Neural progenitor cell (in vitro differentiated cells): ENCODE data around the gene TMEM134. TPM values are rescaled to one million over a fixed set of nuclear protein-coding genes. Genes with fewer than 3 reads are reported as not detected.
A peak's percentile ranks its signal among the peaks of the same experiment; 100 is the strongest.

Experiments
- DNase-seq: peaks from one replicate; pipeline ENCODE4 v3.0.0-alpha.2; 2016; ENCODE audit warnings: low spot score
- H2AFZ ChIP-seq: fragments of 200-600 bp; sonication (generic); replicated peaks from 2 replicates; pipeline ENCODE4 v1.6.1; 2016; ENCODE audit warnings: antibody characterized with exemption
- H3F3A ChIP-seq: fragments of 200-600 bp; sonication (generic); 2 replicates; pipeline ENCODE4 v1.6.1; 2016; ENCODE audit warnings: antibody characterized with exemption, low read depth
- H3K27ac ChIP-seq: fragments of 200-600 bp; sonication (generic); 2 replicates; pipeline ENCODE4 v1.5.1; 2016; ENCODE audit warnings: mild to moderate bottlenecking
- H3K27me3 ChIP-seq: fragments of 200-600 bp; sonication (generic); 2 replicates; pipeline ENCODE4 v1.6.1; 2016; ENCODE audit warnings: mild to moderate bottlenecking, moderate library complexity
- H3K36me3 ChIP-seq: fragments of 200-600 bp; sonication (generic); 2 replicates; pipeline ENCODE4 v1.5.1; 2016
- H3K4me1 ChIP-seq: fragments of 200-600 bp; sonication (generic); 2 replicates; pipeline ENCODE4 v1.6.1; 2016; ENCODE audit warnings: mixed run types
- H3K4me2 ChIP-seq: fragments of 200-600 bp; sonication (generic); 2 replicates; pipeline ENCODE4 v1.6.1; 2016
- H3K4me3 ChIP-seq: fragments of 200-600 bp; sonication (generic); 2 replicates; pipeline ENCODE4 v1.5.1; 2016
- H3K79me2 ChIP-seq: fragments of 200-600 bp; sonication (generic); 2 replicates; pipeline ENCODE4 v1.6.1; 2016; ENCODE audit warnings: low read depth
- H3K9ac ChIP-seq: fragments of 200-600 bp; sonication (generic); 2 replicates; pipeline ENCODE4 v1.6.1; 2016
- H3K9me3 ChIP-seq: fragments of 200-600 bp; sonication (generic); 2 replicates; pipeline ENCODE4 v1.5.1; 2016; ENCODE audit warnings: low read depth
- H4K20me1 ChIP-seq: fragments of 200-600 bp; sonication (generic); 2 replicates; pipeline ENCODE4 v1.6.1; 2016; ENCODE audit warnings: low read depth
- H3K27ac Mint-ChIP-seq: 3 replicates; pipeline ENCODE4 v1.8.0; 2021; ENCODE audit warnings: mixed read lengths
- H3K27me3 Mint-ChIP-seq: 2 replicates; pipeline ENCODE4 v1.8.0; 2022; ENCODE audit warnings: low read depth, mild to moderate bottlenecking, inconsistent platforms, moderate library complexity, mixed read lengths; ENCODE audit not compliant: insufficient read depth
- H3K36me3 Mint-ChIP-seq: 3 replicates; pipeline ENCODE4 v1.8.0; 2021; ENCODE audit warnings: mixed read lengths
- H3K4me1 Mint-ChIP-seq: 3 replicates; pipeline ENCODE4 v1.8.0; 2021; ENCODE audit warnings: mixed read lengths
- H3K4me3 Mint-ChIP-seq: 3 replicates; pipeline ENCODE4 v1.8.0; 2021; ENCODE audit warnings: mild to moderate bottlenecking, moderate library complexity, mixed read lengths
- H3K9me3 Mint-ChIP-seq: 3 replicates; pipeline ENCODE4 v1.8.0; 2020; ENCODE audit warnings: mixed read lengths
- CTCF ChIP-seq: fragments of 200-600 bp; sonication (generic); IDR thresholded peaks from 2 replicates; pipeline ENCODE4 v1.5.1; 2017; ENCODE audit warnings: antibody characterized with exemption, mild to moderate bottlenecking
- EZH2 ChIP-seq: fragments of 200-600 bp; sonication (generic); IDR thresholded peaks from 2 replicates; pipeline ENCODE4 v1.6.1; 2017; ENCODE audit warnings: antibody characterized with exemption, mild to moderate bottlenecking, moderate library complexity
- EZH2phosphoT487 ChIP-seq: fragments of 200-600 bp; sonication (generic); IDR thresholded peaks from 2 replicates; pipeline ENCODE4 v1.6.1; 2017; ENCODE audit warnings: antibody characterized with exemption
- total RNA-seq: library from RNA; depleted of rRNA; stranded (reverse); fragments of >200 nt; gene quantifications from 2 replicates; pipeline ENCODE4 v1.2.3, GENCODE V29; 2015; ENCODE audit warnings: low replicate concordance

The TMEM134 gene
- total RNA-seq = 68.1 and 88.8 TPM in 2 replicates

- Mint-ChIP-seq H3K4me3 (peak within 1 kb of the TSS; percentile 97), H3K27ac (peak within 1 kb of the TSS; percentile 95), H3K36me3 (no peaks in the 10 kb centered on the region), H3K9me3 (no peaks in the 10 kb centered on the region), H3K27me3 (peaks cover 10% of the 10 kb centered on the region), H3K4me1 (peaks cover 20% of the 10 kb centered on the region)
- TF ChIP-seq EZH2phosphoT487 (no peak), CTCF (peak; percentile 59)
- Histone ChIP-seq H3K27me3 (no peaks in the 10 kb centered on the region), H3K4me3 (peak within 1 kb of the TSS; percentile 88), H3K36me3 (no peaks in the 10 kb centered on the region), H3K79me2 (peaks cover 8% of the 10 kb centered on the region), H3K27ac (no peak within 1 kb of the TSS), H4K20me1 (no peaks in the 10 kb centered on the region), H3K4me2 (peak within 1 kb of the TSS; percentile 86), H3K4me1 (peaks cover 6% of the 10 kb centered on the region), H3K9me3 (no peaks in the 10 kb centered on the region), H3F3A (no peaks in the 10 kb centered on the region), H3K9ac (peak within 1 kb of the TSS; percentile 55), H2AFZ (peak within 1 kb of the TSS; percentile 63)
- DNase-seq = peak; percentile 97
Observed at GRCh38 chr11:67468759-67469507, at the start of gene TMEM134. Gene TMEM134 (minus strand): TSS chr11:67469251. CDS start chr11:67469192, 59 bp downstream.

GRCh38 chr11:67517784-67518552 lies 48.9 kb upstream of the TMEM134 start:
- Histone ChIP-seq H3K79me2 (no peaks in the 10 kb centered on the region), H3K9me3 (no peaks in the 10 kb centered on the region), H3K4me2 (no peak overlapping the region), H3K27me3 (peaks cover 17% of the 10 kb centered on the region), H3K4me1 (no peaks in the 10 kb centered on the region), H3F3A (no peaks in the 10 kb centered on the region), H4K20me1 (no peaks in the 10 kb centered on the region), H3K36me3 (no peaks in the 10 kb centered on the region), H2AFZ (no peak overlapping the region), H3K4me3 (no peak overlapping the region), H3K27ac (no peak overlapping the region), H3K9ac (no peak overlapping the region)
- no peak for TF ChIP-seq EZH2
- no peak for TF ChIP-seq CTCF
- TF ChIP-seq EZH2phosphoT487 = no peak
- H3K4me3 Mint-ChIP-seq = no peak overlapping the region
- H3K27ac Mint-ChIP-seq = no peak overlapping the region
- H3K4me1 Mint-ChIP-seq = no peaks in the 10 kb centered on the region
- peaks cover 11% of the 10 kb centered on the region for H3K27me3 Mint-ChIP-seq
- no peaks in the 10 kb centered on the region for H3K9me3 Mint-ChIP-seq
- no peaks in the 10 kb centered on the region for H3K36me3 Mint-ChIP-seq
- no peak for DNase-seq

GRCh38 chr11:67516806-67517205 lies 47.8 kb upstream of the TMEM134 start:
- Histone ChIP-seq H3K4me3 (no peak overlapping the region), H3K79me2 (no peaks in the 10 kb centered on the region), H3F3A (no peaks in the 10 kb centered on the region), H3K4me1 (no peaks in the 10 kb centered on the region), H3K9ac (no peak overlapping the region), H2AFZ (no peak overlapping the region), H3K27ac (no peak overlapping the region), H3K27me3 (peaks cover 29% of the 10 kb centered on the region), H3K9me3 (no peaks in the 10 kb centered on the region), H3K4me2 (no peak overlapping the region), H3K36me3 (no peaks in the 10 kb centered on the region), H4K20me1 (no peaks in the 10 kb centered on the region)
- Mint-ChIP-seq H3K4me1 (no peaks in the 10 kb centered on the region), H3K9me3 (no peaks in the 10 kb centered on the region), H3K27me3 (peaks cover 13% of the 10 kb centered on the region), H3K4me3 (no peak overlapping the region), H3K36me3 (no peaks in the 10 kb centered on the region), H3K27ac (no peak overlapping the region)
- no peak for DNase-seq
- no peak for TF ChIP-seq CTCF
- no peak for TF ChIP-seq EZH2
- no peak for TF ChIP-seq EZH2phosphoT487
